Effector CD4-positive, alpha-beta T cell (primary cell): ENCODE data around the gene CRYBG2.

Experiments used
- DNase-seq: peaks from one replicate; pipeline ENCODE4 v3.0.0-alpha.2; 2020

The CRYBG2 gene

DNA sequence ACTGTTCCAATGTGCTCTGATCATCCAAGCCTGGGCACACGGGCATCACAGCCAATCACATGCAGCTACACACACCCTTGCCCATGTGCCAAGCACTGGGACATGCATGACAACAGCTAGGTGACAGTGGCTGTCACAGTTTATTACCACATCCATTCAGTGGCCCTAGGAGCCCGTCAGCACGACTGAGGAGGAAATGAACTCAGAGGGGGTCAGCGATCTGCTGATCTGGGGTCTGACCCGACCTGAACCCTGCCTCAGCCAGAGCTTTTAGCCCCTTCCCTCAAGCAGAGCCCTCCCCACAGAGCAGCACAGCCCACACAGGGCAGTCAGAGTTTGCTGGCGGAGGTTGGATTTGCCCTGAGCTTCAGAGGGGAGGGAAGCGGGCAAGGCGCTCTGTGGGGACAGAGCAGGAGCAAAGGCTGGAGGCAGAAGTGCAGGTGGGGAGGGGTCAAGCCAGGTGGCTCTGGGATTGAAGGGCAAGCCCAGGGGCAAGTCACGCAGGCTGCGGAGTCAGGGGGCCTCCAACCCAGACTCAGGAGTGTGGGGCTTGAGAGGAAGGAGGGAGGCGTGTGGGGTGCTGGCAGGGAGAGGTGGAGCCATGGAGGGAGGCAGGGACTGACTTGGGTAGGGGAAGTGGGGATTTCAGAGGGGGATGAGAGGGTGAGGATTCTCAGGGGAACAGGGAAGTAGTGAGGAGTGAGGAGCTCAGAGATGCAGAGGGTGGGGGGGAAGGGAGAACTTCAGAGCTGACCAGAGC lies 63.6 kb downstream of the CRYBG2 start:
- DNase-seq, result no peak

DNA sequence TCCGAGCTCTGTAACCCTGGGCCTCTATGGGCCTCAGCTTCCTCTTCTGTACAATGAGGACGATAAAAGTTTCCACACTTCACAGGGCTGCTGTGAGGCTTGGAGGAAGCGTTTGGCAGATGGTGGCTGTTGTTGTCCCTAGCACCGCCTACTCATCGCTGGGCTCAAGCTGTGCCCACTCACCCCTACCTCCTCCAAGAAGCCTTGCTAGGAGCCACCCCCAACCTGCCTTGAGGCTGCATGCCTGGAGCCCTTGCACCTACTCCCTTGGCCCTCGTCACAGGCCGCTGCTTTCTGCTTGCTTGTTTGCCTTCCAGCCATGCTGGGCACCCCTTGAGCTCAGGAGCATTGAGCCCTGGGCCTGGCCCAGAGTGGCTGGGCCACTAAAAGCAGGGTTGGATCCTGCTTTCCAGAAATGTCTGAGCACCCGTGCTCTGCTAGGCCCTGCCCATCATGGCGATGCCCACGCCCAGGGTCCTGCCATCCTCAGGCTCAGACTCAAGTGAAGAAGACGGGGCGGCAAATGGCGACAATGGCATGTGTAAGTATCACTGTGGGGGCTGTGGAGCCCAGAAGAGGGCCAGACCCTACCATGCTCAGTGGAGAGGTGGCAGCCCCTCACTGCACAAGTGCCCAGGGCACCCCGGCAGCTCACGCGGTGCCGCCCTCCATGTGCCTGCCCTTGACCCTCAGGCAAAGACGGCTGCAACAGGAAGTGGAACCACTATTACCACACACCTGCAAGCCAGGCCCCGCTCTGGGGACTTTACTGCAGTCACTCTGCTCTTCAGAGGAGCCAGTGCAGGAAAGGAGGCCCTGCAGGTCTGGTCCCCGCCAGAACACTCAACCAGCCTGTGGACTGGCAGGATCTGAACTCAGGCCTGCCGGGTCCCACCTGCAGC lies 64.5 kb downstream of the CRYBG2 start:
- no peak for DNase-seq

GRCh38 chr1:26288311-26288941 lies 65.5 kb downstream of the CRYBG2 start:
- peak; percentile 50 for DNase-seq

DNA sequence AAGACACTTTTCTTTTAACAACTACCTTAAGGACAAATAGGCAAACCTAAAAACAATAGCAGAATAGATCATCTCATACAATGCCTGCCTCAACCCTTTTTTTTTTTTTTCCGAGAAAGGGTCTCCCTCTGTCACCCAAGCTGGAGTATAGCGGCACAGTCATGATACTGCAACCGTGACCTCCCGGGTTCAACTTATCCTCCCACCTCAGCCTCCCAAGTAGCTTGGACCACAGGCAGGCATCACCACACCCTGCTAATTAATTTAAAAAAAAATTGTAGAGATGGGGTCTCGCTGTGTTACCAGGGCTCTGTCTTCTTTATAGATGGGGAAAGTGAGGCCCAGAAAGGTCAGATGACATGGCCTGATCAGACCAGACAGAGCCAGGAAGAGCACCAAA lies 66.1 kb downstream of the CRYBG2 start:
- DNase-seq, result no peak

DNA sequence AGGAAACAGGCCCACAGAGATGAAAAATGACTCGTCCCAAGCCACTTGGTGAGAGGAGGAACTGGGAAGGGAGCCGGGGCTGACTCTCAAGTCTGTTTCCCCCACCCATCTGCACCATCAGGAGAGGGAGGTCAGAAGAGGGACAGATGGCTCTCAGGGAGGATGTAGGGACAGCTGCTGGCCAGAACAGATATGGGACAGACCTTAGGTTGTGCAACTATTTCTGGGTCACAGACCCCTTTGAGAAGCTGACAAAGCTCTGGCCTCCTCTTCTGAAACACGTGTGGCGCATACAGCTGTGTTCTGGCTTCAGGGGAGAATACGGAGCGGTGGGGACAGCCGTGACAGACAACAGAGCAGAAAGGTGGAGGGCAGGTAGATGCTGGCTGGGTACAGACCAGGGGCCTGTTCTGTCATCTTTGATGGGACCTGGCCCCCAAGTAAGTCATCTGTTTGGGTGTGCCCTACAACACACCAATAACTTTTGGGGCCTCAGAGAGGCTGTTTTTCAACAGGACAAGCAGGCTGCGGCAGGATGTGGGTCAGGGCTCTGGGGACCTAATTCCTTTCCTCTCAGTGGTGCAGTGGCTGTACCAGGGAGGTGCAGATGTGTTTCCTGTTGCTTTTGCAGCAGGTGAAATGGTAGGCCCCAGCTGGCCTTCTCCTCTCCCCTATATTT lies 66.8 kb downstream of the CRYBG2 start:
- peak; percentile 64 for DNase-seq

- no peak for DNase-seq
Measured at GRCh38 chr1:26286064-26286416, 67.9 kb downstream of the CRYBG2 start.

DNA sequence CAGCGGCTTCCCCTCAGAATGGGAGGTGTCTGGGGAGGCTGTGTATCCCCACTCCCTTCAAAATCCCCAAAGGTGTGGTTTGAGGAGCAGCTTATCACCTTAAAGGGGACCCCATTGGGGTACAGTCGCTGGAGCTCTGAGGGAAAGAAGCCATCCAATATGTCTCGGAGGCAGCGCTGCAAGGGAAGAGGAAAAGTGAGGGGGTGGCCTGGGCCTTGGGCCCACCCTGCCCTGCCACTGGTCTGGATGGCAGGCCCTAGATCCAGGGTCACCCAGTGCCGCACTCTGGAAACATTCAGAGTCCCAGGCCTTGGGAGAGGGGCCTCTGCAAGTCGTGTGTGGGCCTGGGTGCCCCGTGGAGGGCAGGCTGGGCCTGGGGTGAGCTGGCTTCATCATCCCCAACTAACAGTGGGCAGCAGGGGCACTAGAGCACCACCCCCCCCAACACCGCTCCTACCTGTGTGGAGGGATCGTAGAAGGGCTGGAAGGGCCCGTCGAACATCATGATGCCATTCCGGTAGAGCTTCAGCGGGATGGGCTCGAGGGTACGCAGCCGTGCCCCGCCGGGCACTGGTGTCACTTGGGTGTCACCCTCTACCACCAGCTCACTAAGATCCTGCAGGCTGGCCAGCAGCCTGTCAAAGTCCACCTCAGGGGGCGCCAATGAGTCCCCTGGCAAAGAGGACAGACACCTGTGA lies 68.4 kb downstream of the CRYBG2 start:
- DNase-seq, result no peak

GRCh38 chr1:26284597-26285347 lies 69.2 kb downstream of the CRYBG2 start:
- peak; percentile 94 for DNase-seq

DNA sequence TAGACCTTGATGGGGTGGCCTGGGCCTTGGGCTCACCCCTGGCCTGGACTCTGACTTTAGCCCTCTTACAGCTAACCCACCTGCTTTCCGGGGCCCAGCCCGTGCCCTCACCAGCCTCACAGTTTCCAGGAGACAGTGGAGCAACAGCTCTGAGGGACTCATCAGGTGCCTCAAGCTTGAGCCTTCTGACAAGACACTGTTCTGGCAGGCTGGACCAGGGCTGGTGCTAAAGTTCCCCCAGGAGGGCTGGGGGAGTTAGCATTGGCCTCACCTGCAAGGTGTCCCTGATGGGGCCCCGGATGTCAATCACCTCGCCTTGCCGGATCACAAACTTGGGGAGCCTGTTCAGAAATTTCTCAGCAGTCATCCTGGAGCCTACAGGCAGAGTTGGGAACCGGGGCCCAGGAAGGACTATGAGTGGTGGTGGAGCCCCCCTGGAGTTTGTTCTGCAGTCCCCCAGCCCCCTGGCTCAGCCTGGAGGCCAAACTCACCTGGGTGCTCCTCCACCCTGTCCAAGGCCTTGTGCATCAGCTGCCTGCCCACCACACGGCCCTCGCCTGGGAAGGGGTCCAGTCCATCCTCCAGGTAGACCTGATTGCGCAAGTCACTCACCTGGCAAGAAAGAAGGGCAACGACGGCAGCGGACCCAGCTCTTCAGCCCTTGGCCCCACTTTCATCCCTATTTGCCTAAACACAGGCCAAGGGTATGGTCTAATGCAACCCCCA lies 69.9 kb downstream of the CRYBG2 start:
- no peak for DNase-seq

DNA sequence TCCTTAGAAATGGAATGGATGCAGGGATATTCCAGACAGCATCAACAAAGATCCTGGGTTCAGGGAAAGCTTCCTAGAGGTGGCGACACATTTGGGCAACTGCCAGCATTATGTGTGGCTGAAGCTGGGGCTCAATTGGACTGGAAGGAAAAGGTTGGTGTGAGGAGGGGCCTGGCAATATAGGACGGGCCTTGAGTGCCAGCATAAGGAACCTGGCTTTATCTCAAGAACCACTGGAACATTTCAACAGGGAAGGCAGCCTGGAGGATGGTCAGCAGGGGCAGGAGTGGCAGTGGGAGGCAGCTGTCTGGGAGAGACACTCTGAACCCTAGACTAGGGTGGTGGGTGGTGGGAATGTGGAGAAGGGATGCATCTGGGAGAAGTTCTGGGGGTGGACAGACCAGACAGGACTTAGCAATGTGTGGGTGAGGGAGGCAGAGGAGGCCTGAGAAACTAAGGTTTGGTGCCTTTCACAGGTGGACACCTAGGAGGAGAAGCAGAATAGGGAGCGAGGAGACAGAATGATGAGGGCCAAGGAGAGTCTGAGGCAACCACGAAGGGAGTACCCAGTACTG lies 70.6 kb downstream of the CRYBG2 start:
- DNase-seq, result no peak

GRCh38 chr1:26282401-26282918 lies 71.5 kb downstream of the CRYBG2 start:
- no peak for DNase-seq

DNA sequence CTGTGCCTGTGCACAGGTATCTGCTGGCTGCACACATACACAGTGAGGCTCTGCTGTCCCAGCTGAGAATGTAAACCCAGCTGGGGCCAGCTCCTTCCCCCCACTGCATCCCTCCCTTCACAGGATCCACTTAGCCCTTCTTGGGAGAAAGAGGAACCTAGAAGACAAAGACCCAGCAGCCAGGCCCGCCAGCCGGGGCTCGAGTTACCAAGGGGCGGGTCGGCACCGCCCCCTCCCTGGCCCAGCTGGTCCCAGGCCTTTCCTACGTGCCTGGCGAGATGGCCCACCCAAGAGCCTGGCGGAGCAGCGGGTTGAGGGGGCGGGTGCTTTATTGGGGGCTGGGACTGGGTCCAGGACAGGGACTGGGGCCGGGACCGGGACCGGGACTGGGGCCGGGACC lies 72.0 kb downstream of the CRYBG2 start:
- no peak for DNase-seq

DNA sequence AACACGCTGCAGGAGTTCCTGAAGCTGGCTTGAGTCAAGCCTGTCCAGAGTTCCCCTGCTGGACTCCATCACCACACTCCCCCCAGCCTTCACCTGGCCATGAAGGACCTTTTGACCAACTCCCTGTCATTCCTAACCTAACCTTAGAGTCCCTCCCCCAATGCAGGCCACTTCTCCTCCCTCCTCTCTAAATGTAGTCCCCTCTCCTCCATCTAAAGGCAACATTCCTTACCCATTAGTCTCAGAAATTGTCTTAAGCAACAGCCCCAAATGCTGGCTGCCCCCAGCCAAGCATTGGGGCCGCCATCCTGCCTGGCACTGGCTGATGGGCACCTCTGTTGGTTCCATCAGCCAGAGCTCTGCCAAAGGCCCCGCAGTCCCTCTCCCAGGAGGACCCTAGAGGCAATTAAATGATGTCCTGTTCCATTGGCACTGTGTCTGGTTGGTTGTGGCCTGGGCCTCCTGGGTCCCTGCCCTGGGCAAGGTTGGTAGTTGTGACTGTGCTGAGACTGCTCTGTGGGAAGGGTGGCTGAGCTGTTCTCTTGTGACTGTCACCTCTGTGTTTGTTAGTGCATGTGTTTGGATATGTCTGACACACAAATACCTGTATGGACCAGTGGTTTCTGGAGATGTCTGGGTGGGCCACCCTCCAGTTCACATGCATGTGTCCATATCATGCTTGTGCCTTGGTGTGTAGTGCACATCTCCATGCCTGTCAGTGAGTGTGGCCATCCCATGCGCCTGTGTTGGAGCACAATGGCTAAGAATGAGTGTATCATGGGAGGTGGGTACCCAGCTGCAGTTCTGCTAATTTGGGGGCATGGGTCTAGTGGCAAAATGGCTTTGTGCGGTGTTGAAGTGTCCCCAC lies 72.6 kb downstream of the CRYBG2 start:
- no peak for DNase-seq

GRCh38 chr1:26280333-26281042 lies 73.4 kb downstream of the CRYBG2 start:
- no peak for DNase-seq

- DNase-seq, result peak; percentile 84
Measured at GRCh38 chr1:26279456-26280332, 74.2 kb downstream of the CRYBG2 start, which contains the start of gene SH3BGRL3. SH3BGRL3 (plus strand) TSS chr1:26280086; CDS start chr1:26280156, 70 bp downstream.

DNA sequence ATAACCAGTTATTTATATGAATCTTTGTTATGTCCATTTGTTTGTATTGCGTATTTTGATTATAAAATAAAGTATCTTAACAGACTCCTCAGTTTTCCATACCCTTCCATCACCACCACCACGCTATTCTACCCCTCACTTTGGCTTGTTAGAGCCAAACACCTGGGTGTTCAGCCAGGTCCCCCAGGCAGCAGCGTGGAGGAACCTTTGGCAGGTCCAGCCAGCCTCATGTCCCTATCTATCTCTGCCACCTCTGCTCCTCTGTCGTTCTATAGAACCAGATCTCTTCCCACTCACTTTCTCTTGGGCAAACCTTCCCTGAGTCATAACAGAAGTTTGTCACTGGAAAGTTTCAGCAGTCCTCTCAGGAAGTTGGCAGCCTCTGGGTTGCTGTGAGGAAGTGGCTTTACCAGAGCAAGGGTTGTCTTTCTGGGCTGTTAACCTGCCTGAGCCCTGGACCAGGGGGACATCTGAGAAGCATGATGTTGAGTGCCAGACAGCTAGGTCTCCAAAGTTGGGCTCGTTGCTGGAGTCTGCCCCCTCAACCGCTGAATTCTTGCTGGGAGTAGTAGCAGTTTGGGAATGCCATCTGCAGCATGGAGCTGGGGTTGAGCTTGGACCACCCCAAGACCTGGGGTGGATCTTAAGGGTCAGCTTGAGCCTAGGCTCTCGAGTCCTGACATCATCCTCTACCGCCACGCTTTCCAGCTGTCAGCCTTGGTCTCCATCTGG lies 75.0 kb downstream of the CRYBG2 start:
- DNase-seq, result no peak

DNA sequence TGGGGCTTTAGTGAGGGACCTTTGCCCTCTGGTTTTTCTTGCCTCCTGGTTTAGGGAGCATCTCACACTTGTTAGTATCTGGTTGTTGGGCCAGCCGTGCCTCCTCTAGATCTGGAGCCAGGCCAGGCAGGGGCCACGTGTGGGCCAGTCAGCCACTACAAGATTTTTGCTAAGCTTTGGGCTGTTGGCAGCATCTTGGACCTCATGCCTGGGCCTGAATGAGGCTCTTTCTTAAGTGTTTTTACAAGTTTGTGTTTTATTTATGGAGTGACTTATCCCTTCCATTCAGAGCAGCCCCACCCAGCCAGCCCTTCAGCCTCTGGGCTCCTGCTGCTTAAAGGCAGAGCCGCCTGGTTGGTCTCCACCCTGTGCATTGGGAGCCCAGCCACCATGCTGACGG lies 75.6 kb downstream of the CRYBG2 start:
- DNase-seq, result no peak
